ENCODE measurements around the gene GMCL1. TPM values are rescaled to one million over a fixed set of nuclear protein-coding genes. Genes with fewer than 3 reads are reported as not detected.
"Not testable (repeated sequence)": the region's sequence is repeated elsewhere in the genome, so short reads cannot be mapped to it uniquely, and the experiment has no call there.

GMCL1 gene
- total RNA-seq, 1 donor from 2014 or later = 6.5 TPM

DNA sequence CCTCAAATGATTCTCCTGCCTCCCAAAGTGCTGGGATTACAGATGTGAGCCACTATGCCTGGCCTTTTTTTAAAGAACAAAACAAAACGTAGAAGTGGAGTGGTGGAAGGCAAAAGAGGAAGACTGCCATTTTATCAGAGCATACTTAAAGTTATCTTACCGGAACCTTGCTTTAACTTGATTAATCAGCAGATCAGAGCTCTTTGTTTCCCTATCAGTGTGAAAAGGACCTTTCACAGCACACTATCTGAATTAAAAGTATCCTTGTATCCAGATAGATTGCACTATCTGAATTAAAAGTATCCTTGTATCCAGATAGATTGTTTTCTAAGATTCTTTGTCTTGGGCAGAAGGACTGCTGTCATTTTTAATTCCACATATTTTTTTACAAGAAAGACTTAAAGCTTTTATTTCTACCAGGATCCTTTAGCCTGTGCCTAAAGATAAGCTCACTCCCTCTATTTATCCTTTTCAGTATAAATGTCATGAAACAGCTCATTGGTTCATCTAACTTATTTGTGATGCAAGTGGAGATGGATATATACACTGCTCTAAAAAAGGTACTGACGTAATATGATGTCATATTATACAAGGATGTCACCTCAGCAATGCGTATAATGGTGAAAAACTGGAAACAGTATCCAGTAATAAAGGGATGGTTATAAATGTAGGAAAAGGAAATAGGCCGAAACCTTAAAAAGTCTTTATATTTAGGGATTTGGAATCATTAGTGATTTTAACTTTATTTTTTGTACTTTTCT lies 17.8 kb downstream of the GMCL1 start:
- DNase-seq (ENCODE audit: low read depth in 2 of 2) = no peak

DNA sequence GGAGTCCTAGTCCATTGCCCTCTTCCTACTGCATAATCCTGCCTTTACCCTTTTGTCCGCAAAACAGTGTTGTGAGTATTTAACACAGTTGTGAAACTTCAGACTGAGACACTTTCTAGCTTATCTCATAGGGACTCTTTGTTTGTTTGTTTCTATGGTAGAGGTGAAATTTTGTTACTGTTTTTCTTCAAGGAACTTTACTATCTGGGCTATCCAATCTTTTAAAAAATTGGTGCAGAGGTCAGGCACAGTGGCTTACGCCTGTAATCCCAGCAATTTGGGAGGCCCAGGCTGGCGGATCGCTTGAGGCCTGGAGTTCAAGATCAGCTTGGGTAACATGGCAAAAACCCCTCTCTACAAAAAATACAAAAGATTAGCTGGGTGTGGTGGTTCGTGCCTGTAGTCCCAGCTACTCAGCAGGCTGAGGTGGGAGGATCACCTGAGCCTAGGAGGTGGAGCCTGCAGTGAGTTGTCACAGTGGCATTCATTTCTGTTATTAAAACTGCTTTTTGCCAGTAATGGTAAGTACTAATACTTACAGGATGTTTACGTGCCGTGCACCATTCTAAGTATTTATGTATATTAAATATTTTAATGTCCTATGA lies 18.8 kb downstream of the GMCL1 start:
- no peak for DNase-seq (ENCODE audit: low read depth in 2 of 2)

DNA sequence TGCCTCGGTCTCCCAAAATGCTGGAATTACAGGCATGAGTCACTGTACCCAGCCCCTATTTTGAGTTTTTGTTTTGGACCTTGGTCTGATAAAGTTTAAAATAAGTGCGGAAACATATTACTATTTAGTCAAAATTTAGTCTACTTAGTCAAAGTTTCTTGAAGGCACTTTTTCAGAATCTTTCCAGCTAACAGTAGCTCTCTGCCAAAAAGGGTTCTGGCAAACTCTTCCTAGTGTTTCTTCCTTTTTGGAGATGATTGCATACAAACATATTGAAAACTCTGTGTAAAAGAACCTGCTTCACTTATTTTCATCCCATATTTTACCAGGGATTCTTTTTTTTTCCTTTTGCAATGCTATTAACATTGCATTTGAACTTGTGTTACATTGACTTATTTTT lies 28.8 kb downstream of the GMCL1 start:
- DNase-seq (ENCODE audit: low read depth in 2 of 2) = no peak

DNA sequence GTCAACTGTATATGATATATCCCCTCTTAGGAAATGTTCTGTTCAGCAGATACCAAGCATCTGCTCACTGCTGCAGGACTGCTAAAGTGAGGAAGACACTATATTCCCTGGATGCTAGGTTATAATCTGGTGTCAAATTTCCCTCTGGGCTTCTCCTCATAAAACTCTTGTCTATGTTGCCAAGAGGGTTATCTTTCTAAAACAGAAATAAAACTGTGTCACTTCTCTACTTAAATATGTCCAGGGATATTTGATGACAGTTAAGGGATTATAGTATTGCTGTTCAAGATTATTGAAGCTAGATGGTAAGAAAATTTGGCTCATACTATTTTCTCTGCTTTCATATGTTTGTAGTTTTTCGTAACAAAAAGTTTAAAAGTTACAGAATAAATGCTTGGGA lies 33.8 kb downstream of the GMCL1 start:
- DNase-seq (ENCODE audit: low read depth in 2 of 2) = no peak

DNA sequence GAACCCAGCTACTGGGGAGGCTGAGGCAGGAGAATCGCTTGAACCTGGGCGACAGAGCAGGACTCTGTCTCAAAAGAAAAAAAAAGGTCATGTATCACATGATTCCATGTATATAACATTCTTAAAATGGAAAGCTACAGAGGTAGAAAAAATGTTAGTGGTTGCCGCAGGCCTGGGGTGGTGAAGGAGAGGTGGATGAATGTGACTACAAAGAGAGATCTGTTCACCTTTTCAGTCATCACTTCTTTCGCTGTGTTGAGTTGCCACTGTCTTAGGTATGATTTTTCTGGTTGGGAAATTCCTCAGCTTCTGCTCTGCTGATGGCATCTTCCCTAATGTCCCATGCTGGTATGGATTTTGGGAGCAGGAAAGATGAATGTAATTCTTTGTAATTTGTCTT lies 59.0 kb downstream of the GMCL1 start:
- DNase-seq (ENCODE audit: low read depth in 2 of 2) = no peak

DNA sequence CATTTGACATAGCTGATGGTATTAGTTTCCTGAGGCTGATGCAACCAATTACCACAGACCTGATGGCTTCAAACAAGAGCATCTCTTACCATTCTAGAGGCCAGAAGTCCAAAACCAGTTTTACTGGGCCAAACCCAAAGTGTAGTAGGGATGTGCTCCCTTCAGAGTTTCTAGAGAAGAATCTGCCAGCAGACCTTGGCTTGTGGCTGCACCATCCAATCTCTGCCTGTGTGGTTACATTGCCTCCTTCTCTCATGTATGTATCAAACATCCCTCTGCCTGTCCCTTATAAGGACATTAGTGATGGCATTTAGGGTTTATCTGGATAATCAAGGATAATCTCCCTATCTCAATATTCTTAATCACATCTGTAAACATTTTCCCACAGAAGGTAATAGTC lies 59.8 kb downstream of the GMCL1 start:
- DNase-seq (ENCODE audit: low read depth in 2 of 2) = no peak

DNA sequence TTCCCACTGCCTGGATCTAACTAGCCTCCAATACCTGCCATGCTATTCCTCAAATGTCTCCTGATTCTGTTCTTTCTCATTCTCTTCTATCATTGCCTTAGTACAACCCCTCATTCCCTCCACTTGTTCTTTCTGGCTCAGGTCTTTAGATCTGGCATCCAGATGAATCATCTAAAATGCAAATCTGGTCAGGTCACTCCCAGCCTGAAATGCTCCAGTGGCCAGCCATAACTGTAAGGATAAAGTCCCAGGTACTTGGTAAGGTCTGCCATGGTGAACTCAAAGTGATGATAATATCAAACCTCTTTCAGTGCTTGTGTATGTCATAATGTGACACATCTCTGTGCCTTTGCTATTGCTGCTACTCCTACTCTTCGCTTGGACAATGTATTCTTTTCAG lies 61.4 kb downstream of the GMCL1 start:
- no peak for DNase-seq (ENCODE audit: low read depth in 2 of 2)

DNA sequence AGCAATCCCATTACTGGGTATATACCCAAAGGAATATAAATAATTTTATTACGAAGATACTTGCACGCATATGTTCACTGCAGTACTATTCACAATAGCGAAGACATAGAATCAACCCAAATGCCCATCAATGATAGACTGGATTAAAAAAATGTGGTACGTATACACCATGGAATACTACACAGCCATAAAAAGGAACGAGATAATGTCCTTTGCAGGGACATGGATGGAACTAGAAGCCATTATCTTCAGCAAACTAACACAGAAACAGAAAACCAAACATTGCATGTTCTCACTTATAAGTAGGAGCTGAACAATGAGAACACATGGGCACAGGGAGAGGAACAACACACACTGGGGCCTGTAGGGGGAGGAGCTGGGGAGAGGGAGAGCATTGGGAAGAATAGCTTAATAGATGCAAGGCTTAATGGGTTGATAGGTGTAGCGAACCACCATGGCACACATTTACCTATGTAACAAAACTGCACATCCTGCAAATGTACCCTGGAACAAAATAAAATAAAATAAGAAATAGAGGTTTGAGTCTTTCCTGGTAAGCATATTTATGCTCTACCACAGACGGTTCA lies 63.5 kb downstream of the GMCL1 start:
- DNase-seq (ENCODE audit: low read depth in 2 of 2) = not testable (repeated sequence)

DNA sequence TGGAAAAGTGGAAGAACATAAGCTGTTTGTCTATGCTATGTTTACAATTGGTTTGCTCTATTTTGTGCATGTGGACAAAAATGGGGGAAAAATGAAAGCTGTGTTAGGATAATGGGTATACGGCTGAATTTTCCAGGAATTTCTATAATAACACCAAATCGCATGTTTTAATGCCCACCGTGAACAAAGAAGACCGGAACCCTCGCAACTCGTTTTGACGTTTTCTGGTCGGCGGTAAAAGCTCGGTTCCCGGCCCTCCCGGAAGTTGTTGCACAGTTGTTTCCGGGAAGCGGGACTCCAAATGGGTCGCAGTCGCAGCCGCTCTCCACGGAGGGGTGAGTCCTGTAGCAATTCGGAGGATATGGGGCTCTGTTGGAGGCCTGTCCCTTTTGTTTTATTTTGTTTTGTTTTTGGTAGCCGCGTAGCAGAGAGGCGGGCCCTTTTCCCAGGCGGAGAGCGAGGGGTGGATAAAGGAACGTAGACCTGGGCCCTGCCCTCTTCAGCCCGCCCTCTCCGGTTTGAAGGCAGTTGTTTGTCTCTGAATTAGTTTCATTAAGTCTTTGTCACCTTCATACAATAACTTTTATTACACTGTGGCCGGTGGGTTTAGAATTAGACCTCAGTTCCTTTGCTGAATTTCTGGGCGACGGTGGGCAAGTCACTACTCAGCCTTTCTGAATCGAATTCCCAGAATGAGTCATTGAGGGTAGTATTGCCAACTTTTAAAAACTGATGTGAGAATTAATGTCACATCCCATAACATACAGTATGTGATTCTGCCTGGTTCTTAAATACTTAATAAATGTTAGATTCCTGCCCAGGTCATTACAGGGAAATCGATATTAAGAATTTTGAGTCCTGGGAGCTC lies 64.5 kb downstream of the GMCL1 start, which contains the start of gene SNRNP27:
Gene SNRNP27 (plus strand): TSS at position 273 of the 868 bp plus-strand sequence. CDS start 29 bp downstream, at position 302.
- DNase-seq (ENCODE audit: low read depth in 2 of 2) = peak; percentile 68 to 72

DNA sequence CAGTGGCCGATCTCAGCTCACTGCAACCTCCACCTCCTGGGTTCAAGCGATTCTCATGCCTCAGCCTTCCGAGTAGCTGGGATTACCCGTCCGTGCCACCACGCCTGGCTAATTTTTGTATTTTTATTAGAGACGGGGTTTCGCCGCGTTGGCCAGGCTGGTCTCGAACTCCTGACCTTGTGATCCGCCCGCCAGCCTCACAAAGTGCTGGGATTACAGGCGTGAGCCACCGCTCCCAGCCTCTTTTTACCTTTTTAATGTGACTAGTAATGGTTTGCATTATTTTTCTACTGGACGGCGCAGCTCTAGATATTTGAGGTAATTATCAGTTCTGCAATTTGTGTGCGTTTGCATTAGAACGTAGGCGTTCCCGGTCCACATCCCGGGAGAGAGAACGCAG lies 65.3 kb downstream of the GMCL1 start:
- not testable (repeated sequence) for DNase-seq (ENCODE audit: low read depth in 2 of 2)

DNA sequence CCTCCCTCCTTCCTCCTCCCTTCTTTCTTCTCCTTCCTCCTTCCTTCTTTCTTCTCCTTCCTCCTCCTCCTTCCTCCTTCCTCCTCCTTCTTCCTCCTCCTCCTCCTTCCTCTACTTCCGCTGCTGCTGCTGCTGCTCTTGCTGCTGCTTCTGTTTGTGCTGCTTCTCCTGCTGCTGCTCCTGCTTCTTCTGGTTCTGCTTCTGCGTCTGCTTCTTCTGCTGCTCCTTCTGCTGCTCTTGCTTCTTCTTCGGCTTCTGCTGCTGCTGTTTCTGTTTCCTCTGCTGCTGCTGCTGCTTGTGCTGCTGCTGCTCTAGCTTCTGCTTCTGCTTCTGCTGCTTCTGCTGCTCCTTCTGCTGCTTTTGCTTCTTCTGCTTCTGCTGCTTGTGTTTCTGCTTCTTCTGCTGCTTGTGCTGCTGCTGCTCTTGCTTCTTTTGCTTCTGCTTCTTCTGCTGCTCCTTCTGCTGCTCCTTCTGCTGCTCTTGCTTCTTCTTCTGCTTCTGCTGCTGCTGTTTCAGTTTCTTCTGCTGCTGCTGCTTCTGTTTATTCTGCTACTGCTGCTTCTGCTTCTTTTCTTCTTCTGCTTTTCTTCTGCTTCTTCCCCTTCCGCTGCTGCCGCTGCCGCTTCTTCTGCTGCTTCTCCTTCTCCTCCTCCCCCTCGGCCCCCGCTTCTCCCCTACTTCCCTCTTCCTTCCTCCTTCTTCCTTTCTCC lies 72.9 kb downstream of the GMCL1 start:
- no peak for DNase-seq (ENCODE audit: low read depth in 2 of 2)

DNA sequence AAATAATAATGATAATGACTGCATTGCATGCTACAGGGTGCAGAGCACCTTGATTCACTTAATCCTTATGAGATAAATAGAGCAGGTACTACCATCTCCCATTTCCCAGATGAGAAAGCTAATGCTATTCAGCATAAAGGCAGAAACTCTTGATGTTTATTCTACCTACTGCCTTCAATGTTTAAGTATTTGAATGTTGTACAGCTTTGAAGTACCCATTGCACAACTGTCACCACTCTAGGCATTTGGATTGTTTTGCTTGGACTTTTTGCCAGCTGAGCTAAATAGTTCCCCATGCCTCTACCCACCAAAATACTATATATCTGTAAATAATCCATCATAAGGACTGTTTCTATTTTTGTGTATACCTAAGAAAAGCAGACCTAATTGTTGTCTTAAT lies 77.8 kb downstream of the GMCL1 start:
- no peak for DNase-seq (ENCODE audit: low read depth in 2 of 2)

DNA sequence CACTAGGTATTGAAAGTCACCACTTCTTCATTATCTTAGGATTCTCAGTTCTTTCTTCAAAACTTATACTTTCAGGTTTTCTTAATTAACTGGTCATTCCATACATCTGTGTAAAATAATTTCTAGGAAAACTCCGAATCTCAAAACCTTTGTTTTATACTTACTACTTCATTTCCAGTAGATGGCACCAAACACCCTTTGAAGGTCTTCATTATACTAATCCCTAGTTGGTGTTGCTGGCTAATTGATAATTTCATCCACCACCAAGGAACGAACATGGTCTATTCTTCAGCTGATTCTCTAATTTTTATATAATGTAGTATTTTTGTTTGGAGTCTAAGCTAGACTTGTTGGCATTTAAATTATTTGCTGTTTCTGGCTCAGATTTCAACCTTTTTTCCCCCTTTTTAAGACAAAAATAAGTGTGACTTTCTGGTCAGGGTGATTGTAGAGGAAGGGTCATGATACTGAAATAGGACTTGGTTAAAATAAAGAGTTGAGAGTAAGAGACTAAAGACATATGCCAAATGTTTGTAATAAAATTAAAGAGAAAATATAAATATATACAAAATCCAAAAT lies 82.6 kb downstream of the GMCL1 start:
- DNase-seq (ENCODE audit: low read depth in 2 of 2) = peak; percentile 61 to 72

DNA sequence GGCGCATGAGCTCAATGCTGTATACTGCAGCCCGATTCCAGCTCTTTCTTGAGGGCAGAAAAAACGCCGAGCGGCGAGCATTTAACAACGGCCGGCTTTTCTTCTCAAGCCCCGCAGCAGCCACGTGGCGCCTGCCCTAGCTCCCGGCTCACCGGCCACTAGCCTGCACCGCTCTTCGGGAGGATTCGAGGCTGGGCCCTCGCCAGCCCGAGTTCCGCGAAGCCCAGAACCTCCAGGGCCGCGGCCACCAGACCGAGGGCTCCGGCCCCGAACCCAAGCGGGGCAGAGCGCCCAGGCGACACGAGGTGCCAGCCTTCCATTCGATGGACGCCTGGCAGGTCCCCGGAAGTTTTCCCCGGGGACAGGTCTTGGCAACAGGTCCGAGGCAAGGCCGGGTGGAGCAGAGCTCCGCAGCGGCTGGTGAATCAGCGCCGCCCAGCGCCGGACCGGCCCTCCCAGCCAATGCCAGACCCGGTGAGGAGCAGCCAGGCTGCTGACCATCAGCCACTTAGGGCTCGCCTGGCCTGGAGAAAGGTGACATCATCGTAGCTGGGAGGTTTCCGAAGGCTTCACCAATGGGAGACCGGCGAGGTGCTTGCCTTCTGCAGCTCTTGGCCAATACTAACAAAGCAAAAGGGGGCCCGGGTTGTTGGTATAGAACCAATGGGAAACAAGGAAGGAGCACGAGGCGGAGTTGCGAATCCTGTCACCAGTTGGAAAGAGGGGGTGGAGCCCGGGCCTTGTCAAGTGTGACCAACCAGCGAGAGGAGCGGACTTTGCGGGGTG lies 84.9 kb downstream of the GMCL1 start:
- peak; percentile 100 for DNase-seq (ENCODE audit: low read depth in 2 of 2)

DNA sequence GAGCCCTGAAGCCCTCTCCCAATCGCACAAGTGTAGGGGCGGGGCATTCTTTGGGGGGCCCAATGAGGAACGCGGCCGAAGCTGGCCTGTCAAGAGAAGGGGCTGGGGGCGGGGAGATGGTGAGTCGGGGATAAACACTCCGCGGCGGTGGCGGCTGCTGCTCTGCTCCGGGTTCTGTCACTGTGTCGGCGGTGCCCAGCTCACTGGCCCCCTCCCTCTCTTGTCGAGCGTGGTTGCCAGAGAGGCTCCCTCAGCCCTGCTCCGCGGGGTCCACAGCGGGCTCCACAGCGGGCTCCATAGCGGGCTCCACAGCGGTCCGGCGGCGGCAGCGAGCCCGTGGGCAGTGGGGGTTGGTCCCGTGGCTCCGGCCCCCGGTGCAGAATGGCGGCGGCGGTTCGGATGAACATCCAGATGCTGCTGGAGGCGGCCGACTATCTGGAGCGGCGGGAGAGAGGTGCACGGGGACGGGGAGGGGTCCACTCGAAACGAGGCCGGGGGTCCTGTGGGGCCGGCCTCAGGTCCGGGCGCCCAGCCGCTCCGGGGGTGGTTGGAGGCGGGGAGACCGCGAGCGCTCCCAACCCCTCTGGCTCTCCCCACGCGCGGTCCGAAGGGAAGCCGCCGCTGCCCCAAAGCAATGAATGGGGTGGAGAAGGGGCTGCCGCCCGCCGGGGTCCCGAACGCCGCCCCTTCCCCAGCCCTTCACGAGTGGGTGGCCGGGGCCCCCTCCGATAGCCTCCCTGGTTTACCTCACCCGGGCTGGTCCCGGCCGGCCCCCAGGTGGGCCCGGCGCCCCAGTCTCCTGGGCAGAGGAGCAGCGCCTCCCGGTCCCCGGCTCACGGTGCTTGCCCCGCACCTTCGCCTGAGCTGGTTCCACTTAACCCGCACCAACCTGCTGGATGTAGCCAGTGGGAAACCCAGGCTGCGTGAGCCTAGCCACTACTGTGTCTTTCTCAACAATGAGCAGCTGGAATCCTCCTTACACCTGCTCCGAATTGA lies 85.8 kb downstream of the GMCL1 start, which contains the start of gene MXD1:
Gene MXD1 (plus strand): TSS at position 160 of the 996 bp plus-strand sequence. CDS start 222 bp downstream, at position 382.
- DNase-seq (ENCODE audit: low read depth in 2 of 2) = peak in 1 of 2 donors; percentile 34

DNA sequence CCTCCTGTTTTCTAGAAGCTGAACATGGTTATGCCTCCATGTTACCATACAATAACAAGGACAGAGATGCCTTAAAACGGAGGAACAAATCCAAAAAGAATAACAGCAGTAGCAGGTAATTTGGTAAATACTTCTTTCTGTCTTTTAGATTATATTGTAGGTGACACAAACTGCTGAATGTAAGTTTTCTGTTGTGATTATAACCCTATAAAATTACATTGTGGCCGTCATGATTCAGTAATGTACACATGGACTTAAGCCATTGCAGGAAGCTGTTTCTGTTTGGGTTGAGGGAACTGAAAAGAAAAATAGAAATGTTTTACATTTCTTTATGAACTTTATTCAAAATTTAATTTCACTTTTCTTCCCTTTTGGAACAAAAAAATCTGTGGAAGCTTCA lies 86.6 kb downstream of the GMCL1 start:
- no peak for DNase-seq (ENCODE audit: low read depth in 2 of 2)

DNA sequence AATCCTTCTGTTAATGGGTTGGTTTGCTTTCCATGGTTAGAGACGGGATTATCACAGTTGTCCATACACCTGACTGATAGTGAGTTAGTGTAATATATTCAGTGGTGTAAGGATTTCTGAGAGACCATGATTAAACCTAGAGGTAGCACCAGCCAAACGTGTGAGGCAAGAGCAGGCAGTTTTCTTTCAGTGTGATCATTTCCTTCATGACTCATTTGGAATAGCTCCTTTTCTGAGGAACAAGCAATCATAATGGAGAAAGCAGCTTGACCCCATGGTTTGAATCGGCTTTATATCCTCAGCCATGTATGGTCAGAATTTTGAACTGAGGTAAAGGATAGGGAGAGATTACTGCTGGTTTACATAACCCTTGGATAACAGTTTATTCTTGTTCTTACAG lies 88.4 kb downstream of the GMCL1 start:
- peak in 1 of 2 donors; percentile 88 for DNase-seq (ENCODE audit: low read depth in 2 of 2)

DNA sequence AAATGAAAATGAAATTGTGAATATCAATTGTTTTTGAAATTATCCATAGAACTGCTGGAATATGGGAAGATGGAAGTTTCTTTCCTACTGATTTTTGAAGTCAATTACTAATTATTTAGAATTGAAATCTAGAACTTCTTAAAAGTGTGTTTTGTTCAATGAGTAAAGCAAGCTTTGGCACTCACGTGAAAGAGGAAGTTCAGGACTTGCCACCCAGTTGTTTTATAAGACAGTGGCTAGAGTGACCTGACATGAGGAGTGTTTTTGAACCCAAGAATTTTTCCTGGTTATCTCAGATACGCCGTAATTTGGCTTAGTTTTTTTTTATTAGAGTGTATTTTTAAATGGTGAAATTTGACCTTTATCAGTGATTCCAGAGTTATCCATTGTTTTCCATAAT lies 88.9 kb downstream of the GMCL1 start:
- no peak for DNase-seq (ENCODE audit: low read depth in 2 of 2)

DNA sequence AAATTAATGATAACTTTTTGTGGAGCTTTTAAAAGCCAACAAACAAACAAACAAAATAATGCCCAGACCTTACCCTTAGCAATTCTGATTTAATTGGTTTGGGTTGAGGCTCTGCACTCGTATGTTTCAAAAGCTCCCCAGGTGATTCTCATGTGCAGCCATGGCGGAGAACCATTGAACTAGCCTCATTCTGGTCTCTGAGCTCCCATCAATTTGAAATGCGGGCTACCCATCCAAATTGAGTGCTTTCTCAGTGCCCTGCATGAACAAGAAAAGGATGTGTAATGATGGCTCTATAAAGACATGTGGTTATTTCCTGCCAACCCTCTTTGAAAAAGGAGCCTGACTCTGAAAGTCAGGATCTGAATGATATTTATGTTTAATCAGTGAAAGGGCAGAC lies 93.7 kb downstream of the GMCL1 start:
- DNase-seq (ENCODE audit: low read depth in 2 of 2) = no peak

All from dermis microvascular lymphatic vessel endothelial cell (primary cell).